ENCODE measurements around the gene ZNF337. TPM values are rescaled to one million over a fixed set of nuclear protein-coding genes. Genes with fewer than 3 reads are reported as not detected.
A peak's percentile ranks its signal among the peaks of the same experiment; 100 is the strongest.

ZNF337 gene
- total RNA-seq, 1 experiment from 2014 or later, result 6.9 TPM

DNA sequence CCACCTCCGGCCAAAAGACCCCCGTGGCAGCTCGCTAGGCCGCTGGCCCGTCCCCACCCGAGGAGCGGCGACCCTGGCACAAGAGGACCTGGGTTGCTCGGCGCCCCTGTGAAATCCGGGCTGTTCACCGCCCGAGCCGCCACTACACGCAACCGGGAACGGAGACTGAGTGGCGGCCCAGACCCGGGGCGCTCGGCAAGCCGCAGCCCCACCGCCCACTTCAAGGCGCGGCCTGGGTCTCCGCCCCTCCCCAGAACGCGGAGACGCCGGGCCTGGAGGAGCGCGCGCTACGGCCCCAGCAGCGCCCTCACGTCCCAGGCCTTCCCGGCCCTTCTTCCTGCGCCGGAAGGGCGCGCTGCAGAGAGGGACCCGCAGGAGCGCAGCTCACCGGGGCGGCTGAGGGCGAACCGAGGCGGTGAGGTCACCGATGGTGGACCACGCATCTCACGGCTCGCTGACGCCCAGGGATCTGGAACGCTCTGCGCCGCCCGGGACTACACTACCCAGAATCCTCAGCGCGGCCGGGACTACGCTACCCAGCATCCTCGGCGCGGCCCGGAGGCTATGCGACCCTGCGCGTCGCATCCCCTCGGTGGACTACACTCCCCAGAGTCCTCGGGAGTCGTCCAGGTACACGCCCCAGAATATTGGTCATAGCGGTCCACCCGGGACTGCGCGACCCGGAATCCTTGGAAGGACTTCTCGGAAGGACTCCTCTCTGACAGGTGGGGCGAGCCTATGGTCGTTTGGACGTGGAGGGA is at the start of gene ZNF337 (continued):
- TF ChIP-seq, protein P1, sequence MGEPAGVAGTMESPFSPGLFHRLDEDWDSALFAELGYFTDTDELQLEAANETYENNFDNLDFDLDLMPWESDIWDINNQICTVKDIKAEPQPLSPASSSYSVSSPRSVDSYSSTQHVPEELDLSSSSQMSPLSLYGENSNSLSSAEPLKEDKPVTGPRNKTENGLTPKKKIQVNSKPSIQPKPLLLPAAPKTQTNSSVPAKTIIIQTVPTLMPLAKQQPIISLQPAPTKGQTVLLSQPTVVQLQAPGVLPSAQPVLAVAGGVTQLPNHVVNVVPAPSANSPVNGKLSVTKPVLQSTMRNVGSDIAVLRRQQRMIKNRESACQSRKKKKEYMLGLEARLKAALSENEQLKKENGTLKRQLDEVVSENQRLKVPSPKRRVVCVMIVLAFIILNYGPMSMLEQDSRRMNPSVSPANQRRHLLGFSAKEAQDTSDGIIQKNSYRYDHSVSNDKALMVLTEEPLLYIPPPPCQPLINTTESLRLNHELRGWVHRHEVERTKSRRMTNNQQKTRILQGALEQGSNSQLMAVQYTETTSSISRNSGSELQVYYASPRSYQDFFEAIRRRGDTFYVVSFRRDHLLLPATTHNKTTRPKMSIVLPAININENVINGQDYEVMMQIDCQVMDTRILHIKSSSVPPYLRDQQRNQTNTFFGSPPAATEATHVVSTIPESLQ (CRISPR knock-in tag; IDR thresholded peaks at IDR 0.05), result no peak
- TF ChIP-seq, protein P2, sequence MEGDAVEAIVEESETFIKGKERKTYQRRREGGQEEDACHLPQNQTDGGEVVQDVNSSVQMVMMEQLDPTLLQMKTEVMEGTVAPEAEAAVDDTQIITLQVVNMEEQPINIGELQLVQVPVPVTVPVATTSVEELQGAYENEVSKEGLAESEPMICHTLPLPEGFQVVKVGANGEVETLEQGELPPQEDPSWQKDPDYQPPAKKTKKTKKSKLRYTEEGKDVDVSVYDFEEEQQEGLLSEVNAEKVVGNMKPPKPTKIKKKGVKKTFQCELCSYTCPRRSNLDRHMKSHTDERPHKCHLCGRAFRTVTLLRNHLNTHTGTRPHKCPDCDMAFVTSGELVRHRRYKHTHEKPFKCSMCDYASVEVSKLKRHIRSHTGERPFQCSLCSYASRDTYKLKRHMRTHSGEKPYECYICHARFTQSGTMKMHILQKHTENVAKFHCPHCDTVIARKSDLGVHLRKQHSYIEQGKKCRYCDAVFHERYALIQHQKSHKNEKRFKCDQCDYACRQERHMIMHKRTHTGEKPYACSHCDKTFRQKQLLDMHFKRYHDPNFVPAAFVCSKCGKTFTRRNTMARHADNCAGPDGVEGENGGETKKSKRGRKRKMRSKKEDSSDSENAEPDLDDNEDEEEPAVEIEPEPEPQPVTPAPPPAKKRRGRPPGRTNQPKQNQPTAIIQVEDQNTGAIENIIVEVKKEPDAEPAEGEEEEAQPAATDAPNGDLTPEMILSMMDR (IDR thresholded peaks at IDR 0.05), result no peak
- TF ChIP-seq ESRRA (CRISPR knock-in tag; IDR thresholded peaks at IDR 0.05; ENCODE audit: borderline replicate concordance) (no peak), TEAD1 (CRISPR knock-in tag; IDR thresholded peaks at IDR 0.05) (no peak; the same call in 1 of the 2 replicates), ZNF263 (CRISPR knock-in tag; IDR thresholded peaks at IDR 0.05; ENCODE audit: low read depth) (no peak), ZNF423 (CRISPR knock-in tag; IDR thresholded peaks at IDR 0.05) (peak; percentile 45; the same call in 1 of the 2 replicates), ELF4 (CRISPR knock-in tag; IDR thresholded peaks at IDR 0.05; ENCODE audit: low read depth) (no peak), TP53 (CRISPR knock-in tag; IDR thresholded peaks at IDR 0.05) (no peak), MXD4 (CRISPR knock-in tag; IDR thresholded peaks at IDR 0.05; ENCODE audit: borderline replicate concordance) (no peak), NR2C2 (CRISPR knock-in tag; IDR thresholded peaks at IDR 0.05) (no peak), JAZF1 (CRISPR knock-in tag; IDR thresholded peaks at IDR 0.05) (no peak), ZNF121 (CRISPR knock-in tag; IDR thresholded peaks at IDR 0.05) (no peak), TCF7 (CRISPR knock-in tag; IDR thresholded peaks at IDR 0.05; ENCODE audit: low read depth) (0 out of 2 replicates have a peak, but pooled peaks have one; percentile 69), ZBTB21 (CRISPR knock-in tag; IDR thresholded peaks at IDR 0.05; ENCODE audit: borderline replicate concordance) (no peak), SMAD3 (CRISPR knock-in tag; IDR thresholded peaks at IDR 0.05; ENCODE audit: borderline replicate concordance) (no peak), NFYB (CRISPR knock-in tag; conservative IDR thresholded peaks at IDR 0.05; ENCODE audit: low read depth) (no peak; the same call in 1 of the 2 replicates), ZNF671 (CRISPR knock-in tag; IDR thresholded peaks at IDR 0.05) (no peak), NR1H2 (CRISPR knock-in tag; IDR thresholded peaks at IDR 0.05) (no peak), RORB (CRISPR knock-in tag; IDR thresholded peaks at IDR 0.05) (no peak), ZNF317 (CRISPR knock-in tag; IDR thresholded peaks at IDR 0.05; ENCODE audit: borderline replicate concordance, low read depth) (no peak)
- TF ChIP-seq, protein P3, sequence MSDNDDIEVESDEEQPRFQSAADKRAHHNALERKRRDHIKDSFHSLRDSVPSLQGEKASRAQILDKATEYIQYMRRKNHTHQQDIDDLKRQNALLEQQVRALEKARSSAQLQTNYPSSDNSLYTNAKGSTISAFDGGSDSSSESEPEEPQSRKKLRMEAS (CRISPR knock-in tag; IDR thresholded peaks at IDR 0.05), result peak; percentile 83
- TF ChIP-seq, protein P4, sequence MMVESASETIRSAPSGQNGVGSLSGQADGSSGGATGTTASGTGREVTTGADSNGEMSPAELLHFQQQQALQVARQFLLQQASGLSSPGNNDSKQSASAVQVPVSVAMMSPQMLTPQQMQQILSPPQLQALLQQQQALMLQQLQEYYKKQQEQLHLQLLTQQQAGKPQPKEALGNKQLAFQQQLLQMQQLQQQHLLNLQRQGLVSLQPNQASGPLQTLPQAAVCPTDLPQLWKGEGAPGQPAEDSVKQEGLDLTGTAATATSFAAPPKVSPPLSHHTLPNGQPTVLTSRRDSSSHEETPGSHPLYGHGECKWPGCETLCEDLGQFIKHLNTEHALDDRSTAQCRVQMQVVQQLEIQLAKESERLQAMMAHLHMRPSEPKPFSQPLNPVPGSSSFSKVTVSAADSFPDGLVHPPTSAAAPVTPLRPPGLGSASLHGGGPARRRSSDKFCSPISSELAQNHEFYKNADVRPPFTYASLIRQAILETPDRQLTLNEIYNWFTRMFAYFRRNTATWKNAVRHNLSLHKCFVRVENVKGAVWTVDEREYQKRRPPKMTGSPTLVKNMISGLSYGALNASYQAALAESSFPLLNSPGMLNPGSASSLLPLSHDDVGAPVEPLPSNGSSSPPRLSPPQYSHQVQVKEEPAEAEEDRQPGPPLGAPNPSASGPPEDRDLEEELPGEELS (CRISPR knock-in tag; IDR thresholded peaks at IDR 0.05), result peak; percentile 86
- TF ChIP-seq, protein P5, sequence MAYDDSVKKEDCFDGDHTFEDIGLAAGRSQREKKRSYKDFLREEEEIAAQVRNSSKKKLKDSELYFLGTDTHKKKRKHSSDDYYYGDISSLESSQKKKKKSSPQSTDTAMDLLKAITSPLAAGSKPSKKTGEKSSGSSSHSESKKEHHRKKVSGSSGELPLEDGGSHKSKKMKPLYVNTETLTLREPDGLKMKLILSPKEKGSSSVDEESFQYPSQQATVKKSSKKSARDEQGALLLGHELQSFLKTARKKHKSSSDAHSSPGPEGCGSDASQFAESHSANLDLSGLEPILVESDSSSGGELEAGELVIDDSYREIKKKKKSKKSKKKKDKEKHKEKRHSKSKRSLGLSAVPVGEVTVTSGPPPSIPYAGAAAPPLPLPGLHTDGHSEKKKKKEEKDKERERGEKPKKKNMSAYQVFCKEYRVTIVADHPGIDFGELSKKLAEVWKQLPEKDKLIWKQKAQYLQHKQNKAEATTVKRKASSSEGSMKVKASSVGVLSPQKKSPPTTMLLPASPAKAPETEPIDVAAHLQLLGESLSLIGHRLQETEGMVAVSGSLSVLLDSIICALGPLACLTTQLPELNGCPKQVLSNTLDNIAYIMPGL (CRISPR knock-in tag; IDR thresholded peaks at IDR 0.05), result peak; percentile 97
- TF ChIP-seq, protein P6, sequence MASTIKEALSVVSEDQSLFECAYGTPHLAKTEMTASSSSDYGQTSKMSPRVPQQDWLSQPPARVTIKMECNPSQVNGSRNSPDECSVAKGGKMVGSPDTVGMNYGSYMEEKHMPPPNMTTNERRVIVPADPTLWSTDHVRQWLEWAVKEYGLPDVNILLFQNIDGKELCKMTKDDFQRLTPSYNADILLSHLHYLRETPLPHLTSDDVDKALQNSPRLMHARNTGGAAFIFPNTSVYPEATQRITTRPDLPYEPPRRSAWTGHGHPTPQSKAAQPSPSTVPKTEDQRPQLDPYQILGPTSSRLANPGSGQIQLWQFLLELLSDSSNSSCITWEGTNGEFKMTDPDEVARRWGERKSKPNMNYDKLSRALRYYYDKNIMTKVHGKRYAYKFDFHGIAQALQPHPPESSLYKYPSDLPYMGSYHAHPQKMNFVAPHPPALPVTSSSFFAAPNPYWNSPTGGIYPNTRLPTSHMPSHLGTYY (CRISPR knock-in tag; IDR thresholded peaks at IDR 0.05), result no peak
- TF ChIP-seq, protein P7, sequence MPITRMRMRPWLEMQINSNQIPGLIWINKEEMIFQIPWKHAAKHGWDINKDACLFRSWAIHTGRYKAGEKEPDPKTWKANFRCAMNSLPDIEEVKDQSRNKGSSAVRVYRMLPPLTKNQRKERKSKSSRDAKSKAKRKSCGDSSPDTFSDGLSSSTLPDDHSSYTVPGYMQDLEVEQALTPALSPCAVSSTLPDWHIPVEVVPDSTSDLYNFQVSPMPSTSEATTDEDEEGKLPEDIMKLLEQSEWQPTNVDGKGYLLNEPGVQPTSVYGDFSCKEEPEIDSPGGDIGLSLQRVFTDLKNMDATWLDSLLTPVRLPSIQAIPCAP (CRISPR knock-in tag; IDR thresholded peaks at IDR 0.05), result no peak
- TF ChIP-seq, protein P8, sequence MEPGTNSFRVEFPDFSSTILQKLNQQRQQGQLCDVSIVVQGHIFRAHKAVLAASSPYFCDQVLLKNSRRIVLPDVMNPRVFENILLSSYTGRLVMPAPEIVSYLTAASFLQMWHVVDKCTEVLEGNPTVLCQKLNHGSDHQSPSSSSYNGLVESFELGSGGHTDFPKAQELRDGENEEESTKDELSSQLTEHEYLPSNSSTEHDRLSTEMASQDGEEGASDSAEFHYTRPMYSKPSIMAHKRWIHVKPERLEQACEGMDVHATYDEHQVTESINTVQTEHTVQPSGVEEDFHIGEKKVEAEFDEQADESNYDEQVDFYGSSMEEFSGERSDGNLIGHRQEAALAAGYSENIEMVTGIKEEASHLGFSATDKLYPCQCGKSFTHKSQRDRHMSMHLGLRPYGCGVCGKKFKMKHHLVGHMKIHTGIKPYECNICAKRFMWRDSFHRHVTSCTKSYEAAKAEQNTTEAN (CRISPR knock-in tag; IDR thresholded peaks at IDR 0.05), result peak; percentile 64; the same call in 1 of the 2 replicates
- TF ChIP-seq, protein P9, sequence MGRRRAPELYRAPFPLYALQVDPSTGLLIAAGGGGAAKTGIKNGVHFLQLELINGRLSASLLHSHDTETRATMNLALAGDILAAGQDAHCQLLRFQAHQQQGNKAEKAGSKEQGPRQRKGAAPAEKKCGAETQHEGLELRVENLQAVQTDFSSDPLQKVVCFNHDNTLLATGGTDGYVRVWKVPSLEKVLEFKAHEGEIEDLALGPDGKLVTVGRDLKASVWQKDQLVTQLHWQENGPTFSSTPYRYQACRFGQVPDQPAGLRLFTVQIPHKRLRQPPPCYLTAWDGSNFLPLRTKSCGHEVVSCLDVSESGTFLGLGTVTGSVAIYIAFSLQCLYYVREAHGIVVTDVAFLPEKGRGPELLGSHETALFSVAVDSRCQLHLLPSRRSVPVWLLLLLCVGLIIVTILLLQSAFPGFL (CRISPR knock-in tag; IDR thresholded peaks at IDR 0.05; ENCODE audit: borderline replicate concordance), result 0 out of 2 replicates have a peak, but pooled peaks have one; percentile 64

All from WTC11 (cell line).